Endothelial cell of umbilical vein (primary cell): ENCODE measurements around the gene DUS1L. TPM values are rescaled to one million over a fixed set of nuclear protein-coding genes. Genes with fewer than 3 reads are reported as not detected.

Experiments used
- BruUV-seq: library from RNA; stranded (reverse); fragments of 400-500 nt; replicated peaks from 2 replicates; lab custom pipeline; 2021; lab: Mats Ljungman, UMichigan
- CTCF ChIA-PET: fragments of 300-600, 350-600 bp; sonication (Branson Sonifier 250); formaldehyde crosslinking; loops from one replicate; lab custom pipeline; 2021; ENCODE audit warnings: antibody characterized with exemption, inconsistent platforms; lab: Charles Lee
- POLR2A ChIA-PET: fragments of 300-600, 350-600 bp; sonication (Branson Sonifier 250); formaldehyde crosslinking; loops from one replicate; lab custom pipeline; 2021; ENCODE audit warnings: antibody characterized with exemption, inconsistent platforms; lab: Charles Lee
- DNase-seq: peaks from one replicate; pipeline ENCODE4 v3.0.0-alpha.2; 2011; ENCODE audit warnings: low read depth, low spot score
- FAIRE-seq: peaks from 2 replicates; lab custom pipeline; 2011; peaks lifted over from hg19 to GRCh38; lab: Jason Lieb, UNC
- H2AFZ ChIP-seq: 2 replicates; pipeline ENCODE4 v1.6.0; 2012; ENCODE audit warnings: low read depth, low read length, control low read depth, inconsistent platforms
- H3K27ac ChIP-seq: 2 replicates; pipeline ENCODE4 v1.5.1; 2011; ENCODE audit warnings: low read depth, mild to moderate bottlenecking, control low read depth, low read length, moderate library complexity; ENCODE audit not compliant: insufficient read depth
- H3K27me3 ChIP-seq, 2 experiments: 2 replicates each; pipeline versions ENCODE4 v1.6.0 to v1.6.1; 2011; ENCODE audit warnings: low read length in 2 of 2, mixed read lengths in 1 of 2; ENCODE audit not compliant: control insufficient read depth in 2 of 2, insufficient read depth in 2 of 2
- H3K36me3 ChIP-seq, 2 experiments: 2 replicates in 1 of 2; 3 replicates in 1 of 2; pipeline ENCODE4 v1.5.1; 2011; ENCODE audit warnings: low read length in 2 of 2, mild to moderate bottlenecking in 1 of 2, moderate library complexity in 1 of 2; ENCODE audit not compliant: control insufficient read depth in 2 of 2, insufficient read depth in 2 of 2; ENCODE audit errors: extremely low read depth in 1 of 2
- H3K4me1 ChIP-seq: 3 replicates; pipeline ENCODE4 v1.5.1; 2011; ENCODE audit warnings: mild to moderate bottlenecking, low read length; ENCODE audit not compliant: control insufficient read depth, insufficient read depth; ENCODE audit errors: extremely low read depth
- H3K4me2 ChIP-seq: 2 replicates; pipeline ENCODE4 v1.6.1; 2011; ENCODE audit warnings: low read length, control low read depth, mixed read lengths; ENCODE audit not compliant: insufficient read depth
- H3K4me3 ChIP-seq, 3 experiments: fragments of 200-600 bp in 1 of 3; sonication (generic), shearing (Covaris generic) in 1 of 3; replicated peaks in 1 of 3; 2 replicates each; pipeline ENCODE4 v1.5.1; 2011 to 2016; ENCODE audit warnings: control low read depth in 3 of 3, low read length in 3 of 3, mild to moderate bottlenecking in 2 of 3, inconsistent platforms in 1 of 3, low read depth in 1 of 3, moderate library complexity in 1 of 3; ENCODE audit not compliant: insufficient read depth in 1 of 3
- H3K79me2 ChIP-seq: 2 replicates; pipeline ENCODE4 v1.6.0; 2012; ENCODE audit warnings: low read length, inconsistent platforms; ENCODE audit not compliant: control insufficient read depth, insufficient read depth
- H3K9ac ChIP-seq: replicated peaks from 2 replicates; pipeline ENCODE3; 2011; ENCODE audit warnings: low read length, control low read depth; ENCODE audit not compliant: insufficient read depth; ENCODE audit errors: extremely low read depth
- H3K9me1 ChIP-seq: replicated peaks from 3 replicates; pipeline ENCODE4 v1.6.0; 2011; ENCODE audit warnings: mild to moderate bottlenecking, low read length; ENCODE audit not compliant: control insufficient read depth, insufficient read depth; ENCODE audit errors: extremely low read depth
- H3K9me3 ChIP-seq: replicated peaks from 2 replicates; pipeline ENCODE4 v1.5.1; 2012; ENCODE audit warnings: low read length, inconsistent platforms; ENCODE audit not compliant: control insufficient read depth, insufficient read depth
- H4K20me1 ChIP-seq: replicated peaks from 2 replicates; pipeline ENCODE3; 2011; ENCODE audit warnings: mild to moderate bottlenecking, low read length; ENCODE audit not compliant: control insufficient read depth, insufficient read depth; ENCODE audit errors: extremely low read depth
- EZH2 ChIP-seq: IDR thresholded peaks from 2 replicates; pipeline ENCODE4 v1.6.1; 2012; ENCODE audit warnings: borderline replicate concordance, low read depth, mild to moderate bottlenecking, moderate library complexity, low read length, inconsistent platforms; ENCODE audit not compliant: severe bottlenecking
- FOS ChIP-seq: IDR thresholded peaks from 2 replicates; pipeline ENCODE4 v1.6.1; 2011; ENCODE audit warnings: mild to moderate bottlenecking, low read length, moderate library complexity, borderline replicate concordance; ENCODE audit not compliant: insufficient read depth
- GATA2 ChIP-seq: IDR thresholded peaks from 2 replicates; pipeline ENCODE4 v1.7.0; 2011; ENCODE audit warnings: low read depth, mild to moderate bottlenecking, moderate library complexity, mixed read lengths, low read length; ENCODE audit not compliant: insufficient read length, insufficient read depth
- JUN ChIP-seq: IDR thresholded peaks from 2 replicates; pipeline ENCODE4 v1.6.1; 2011; ENCODE audit warnings: borderline replicate concordance, low read depth; ENCODE audit not compliant: insufficient read length, insufficient read depth
- MAX ChIP-seq: IDR thresholded peaks from 2 replicates; pipeline ENCODE4 v1.6.1; 2011; ENCODE audit not compliant: insufficient read depth, insufficient read length
- MYC ChIP-seq: IDR thresholded peaks from one replicate; pipeline ENCODE4 v1.6.1; 2011; ENCODE audit warnings: mild to moderate bottlenecking, low read depth, low read length
- POLR2A ChIP-seq: IDR thresholded peaks from 2 replicates; pipeline ENCODE4 v1.6.1; 2012; ENCODE audit warnings: low read depth, mild to moderate bottlenecking, control low read depth, low read length
- POLR2AphosphoS5 ChIP-seq: IDR thresholded peaks from 2 replicates; pipeline ENCODE4 v1.6.1; 2012; ENCODE audit warnings: low read depth, mild to moderate bottlenecking, control low read depth, low read length, moderate library complexity; ENCODE audit not compliant: insufficient read depth
- dilution Hi-C: fragments of 300-500 bp; cut with MboI; formaldehyde crosslinking; loops from one replicate; pipeline ENCODE4 v1.15.0; 2019; ENCODE audit warnings: low sequenced_read_pairs; ENCODE audit not compliant: extremely low pct_ligation_motif_present
- intact Hi-C: fragments of 100-400 bp; cut with micrococcal nuclease; formaldehyde crosslinking; loops from one replicate; pipeline ENCODE4 v1.10.0; 2022
- polyA plus RNA-seq, 4 experiments: library from polyadenylated mRNA; depleted of rRNA in 3 of 4; stranded (reverse) in 3 of 4; unstranded in 1 of 4; fragments of >200 nt; gene quantifications; 2 replicates each; pipeline versions ENCODE4 v1.2.1 to v1.2.3, GENCODE V29; 2011 to 2012; ENCODE audit warnings: missing spikeins in 1 of 4
- total RNA-seq: library from RNA; stranded (reverse); gene quantifications from 2 replicates; pipeline ENCODE4 v1.2.3, GENCODE V29; 2021
- TF ChIP-seq, protein P1 (sequence below), 2 donors: IDR thresholded peaks; 1 replicate in 1 of 2; 2 replicates in 1 of 2; pipeline ENCODE4 v1.5.1; 2011; ENCODE audit warnings: low read length in 2 of 2, mild to moderate bottlenecking in 2 of 2, moderate library complexity in 2 of 2, control low read depth in 1 of 2, inconsistent platforms in 1 of 2, low read depth in 1 of 2; ENCODE audit not compliant: insufficient read depth in 1 of 2; ENCODE audit errors: extremely low read depth in 1 of 2

Gene DUS1L
- total and polyA plus RNA-seq, 2 donors (not counting 3 experiments of a cell fraction or from before 2014, with no cell fraction given) = 60.1 to 92.9 TPM

- no peak for FAIRE-seq
- Histone ChIP-seq H4K20me1 (no peaks in the 10 kb centered on the region), H3K27me3 (no peaks in the 10 kb centered on the region), H3K36me3 (peaks cover 0 to 7% of the 10 kb centered on the region in 2 experiments), H3K9me1 (no peaks in the 10 kb centered on the region), H3K27ac (no peak overlapping the region), H3K4me1 (peaks cover 8% of the 10 kb centered on the region), H3K9me3 (no peaks in the 10 kb centered on the region), H3K4me3 (no peak overlapping the region), H3K79me2 (peaks cover 3% of the 10 kb centered on the region), H2AFZ (no peak overlapping the region), H3K9ac (no peak overlapping the region), H3K4me2 (no peak overlapping the region)
- dilution Hi-C loops = no loop called here
- ChIA-PET POLR2A (no interaction called here), CTCF (interaction anchor here (0.8 kb wide), 1 partner anchor 10 kb away, joined by 4 read pairs; the partner anchor contains the start of gene DCXR)
- TF ChIP-seq, protein P1, sequence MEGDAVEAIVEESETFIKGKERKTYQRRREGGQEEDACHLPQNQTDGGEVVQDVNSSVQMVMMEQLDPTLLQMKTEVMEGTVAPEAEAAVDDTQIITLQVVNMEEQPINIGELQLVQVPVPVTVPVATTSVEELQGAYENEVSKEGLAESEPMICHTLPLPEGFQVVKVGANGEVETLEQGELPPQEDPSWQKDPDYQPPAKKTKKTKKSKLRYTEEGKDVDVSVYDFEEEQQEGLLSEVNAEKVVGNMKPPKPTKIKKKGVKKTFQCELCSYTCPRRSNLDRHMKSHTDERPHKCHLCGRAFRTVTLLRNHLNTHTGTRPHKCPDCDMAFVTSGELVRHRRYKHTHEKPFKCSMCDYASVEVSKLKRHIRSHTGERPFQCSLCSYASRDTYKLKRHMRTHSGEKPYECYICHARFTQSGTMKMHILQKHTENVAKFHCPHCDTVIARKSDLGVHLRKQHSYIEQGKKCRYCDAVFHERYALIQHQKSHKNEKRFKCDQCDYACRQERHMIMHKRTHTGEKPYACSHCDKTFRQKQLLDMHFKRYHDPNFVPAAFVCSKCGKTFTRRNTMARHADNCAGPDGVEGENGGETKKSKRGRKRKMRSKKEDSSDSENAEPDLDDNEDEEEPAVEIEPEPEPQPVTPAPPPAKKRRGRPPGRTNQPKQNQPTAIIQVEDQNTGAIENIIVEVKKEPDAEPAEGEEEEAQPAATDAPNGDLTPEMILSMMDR (IDR thresholded peaks at IDR 0.05; ENCODE audit: extremely low read depth in 1 of 2, insufficient read depth in 1 of 2, low read depth in 1 of 2, low read length in 2 of 2) = no peak
- TF ChIP-seq JUN = no peak
- TF ChIP-seq FOS = no peak
- TF ChIP-seq MAX = no peak
- no peak for TF ChIP-seq POLR2A
- no peak for TF ChIP-seq MYC
- no peak for TF ChIP-seq GATA2
- no peak for TF ChIP-seq POLR2AphosphoS5
- TF ChIP-seq EZH2 = no peak
- DNase-seq = no peak
- intact Hi-C loops = no loop called here
- BruUV-seq = no TSS peak
These were observed 18.2 kb downstream of the DUS1L start for GRCh38 chr17:82047379-82047778.
